ENCODE results near the gene UBE2G2. TPM values are rescaled to one million over a fixed set of nuclear protein-coding genes. Genes with fewer than 3 reads are reported as not detected.

Gene UBE2G2
- total and polyA plus RNA-seq, 2 of the 4 experiments (the other 2 are of a cell fraction), result 65.4 to 91.7 TPM

- H4K5ac ChIP-seq (ENCODE audit: low read depth, low read length), result no peak overlapping the region
- H3K14ac ChIP-seq (replicated peaks; ENCODE audit: low read depth, low read length), result no peak overlapping the region
- no peak overlapping the region for H2BK120ac ChIP-seq (ENCODE audit: low read depth, low read length)
- no peaks in the 10 kb centered on the region for H3K9me3 ChIP-seq (ENCODE audit: control insufficient read depth, insufficient read depth, low read length)
- no peaks in the 10 kb centered on the region for H3K36me3 ChIP-seq (ENCODE audit: control insufficient read depth, insufficient read depth, low read length)
- H3K27me3 ChIP-seq (ENCODE audit: control insufficient read depth, insufficient read depth, low read length), result peaks cover 26% of the 10 kb centered on the region
- CTCF ChIA-PET, result no interaction called here
- 66% methylated on average over 14 of the region's 37 CpGs; no CpG with 5 or more reads in 1 of the 2 experiments for WGBS, 2 experiments (ENCODE audit: extremely low coverage in 2 of 2, insufficient read length in 1 of 2)
- no peak overlapping the region for H2BK15ac ChIP-seq (ENCODE audit: low read depth, low read length)
- H3K27ac ChIP-seq (ENCODE audit: insufficient read depth, low read length), result no peak overlapping the region
- no peak for DNase-seq
- no peak overlapping the region for H4K8ac ChIP-seq (ENCODE audit: low read depth in 2 of 2, low read length in 2 of 2)
- H3K9ac ChIP-seq (ENCODE audit: low read depth, low read length), result no peak overlapping the region
- no peak overlapping the region for H3K18ac ChIP-seq (ENCODE audit: low read depth, low read length)
- no peak overlapping the region for H3K23ac ChIP-seq (ENCODE audit: low read depth, low read length)
- BruUV-seq (replicated peaks), result no TSS peak
- dilution Hi-C loops (cut with HindIII; ENCODE audit: low sequenced_read_pairs, unreplicated experiment), result no loop called here
- H3K4me1 ChIP-seq (ENCODE audit: control insufficient read depth, insufficient read depth, low read length), result peaks cover 5% of the 10 kb centered on the region; the same call in 1 of the 2 replicates
- H3K9me1 ChIP-seq (ENCODE audit: insufficient read depth, low read length), result no peaks in the 10 kb centered on the region
- H2AK9ac ChIP-seq (replicated peaks; ENCODE audit: low read depth, low read length, poor library complexity), result peak overlapping the region; percentile 11
- H4K91ac ChIP-seq (ENCODE audit: insufficient read depth, low read depth, low read length), result no peak overlapping the region
- POLR2A ChIA-PET (ENCODE audit: unreplicated experiment), result no interaction called here
- TF ChIP-seq USF2 (IDR thresholded peaks at IDR 0.05; ENCODE audit: low read depth, low read length) (peak; percentile 75), NFE2L2 (IDR thresholded peaks at IDR 0.05; ENCODE audit: low read depth, low read length) (no peak)
- in situ Hi-C loops (cut with MboI; ENCODE audit: low sequenced_read_pairs), result no loop called here
- H3K56ac ChIP-seq (ENCODE audit: extremely low read depth, insufficient read depth, low read length), result no peak overlapping the region
- no peak overlapping the region for H2BK20ac ChIP-seq (ENCODE audit: low read depth, low read length)
- no peak overlapping the region for H2BK5ac ChIP-seq (ENCODE audit: low read depth, low read length, poor library complexity, severe bottlenecking)
- H4K20me1 ChIP-seq (ENCODE audit: insufficient read depth, low read length), result no peaks in the 10 kb centered on the region
- intact Hi-C loops (cut with micrococcal nuclease), result no loop called here
- H3K4me3 ChIP-seq (ENCODE audit: insufficient read depth, low read depth, low read length), result no peak overlapping the region
- H3K4me2 ChIP-seq (ENCODE audit: low read depth, low read length), result no peak overlapping the region
- H2AFZ ChIP-seq (replicated peaks; ENCODE audit: low read length, poor library complexity), result peak overlapping the region; percentile 84
- H3K79me1 ChIP-seq (ENCODE audit: low read depth in 1 of 2, low read length in 2 of 2), result no peaks in the 10 kb centered on the region
- no peak overlapping the region for H3K4ac ChIP-seq (ENCODE audit: low read depth, low read length)
- ATAC-seq (ENCODE audit: low read depth), result no peak; the same call in none of the 2 replicates
- H2AK5ac ChIP-seq (ENCODE audit: low read depth, low read length), result no peak overlapping the region
Measured at GRCh38 chr21:44836666-44837471, 35.2 kb upstream of the UBE2G2 start.
